Measurements from ENCODE around the gene IMP4.
A peak's percentile ranks its signal among the peaks of the same experiment; 100 is the strongest.

IMP4 gene

GRCh38 chr2:130372055-130372832, 29.5 kb downstream of the IMP4 start:
- peaks cover 76% of the 10 kb centered on the region for H3K4me1 ChIP-seq (ENCODE audit: insufficient read depth, low read length, severe bottlenecking)
- peak overlapping the region; percentile 92 for H3K27ac ChIP-seq (ENCODE audit: low read depth, low read length, poor library complexity, severe bottlenecking)
- no peaks in the 10 kb centered on the region for H3K9me3 ChIP-seq (ENCODE audit: low read length)
- H3K36me3 ChIP-seq (ENCODE audit: insufficient read depth, low read length): peaks cover 59% of the 10 kb centered on the region
- TF ChIP-seq EZH2 (IDR thresholded peaks at IDR 0.05; ENCODE audit: borderline replicate concordance, low read length) (no peak), CTCF (IDR thresholded peaks at IDR 0.05; ENCODE audit: low read length) (peak; percentile 70)
- no peak overlapping the region for H2AFZ ChIP-seq (ENCODE audit: low read length)
- peak overlapping the region; percentile 98 for H3K9ac ChIP-seq (ENCODE audit: low read length)
- no peaks in the 10 kb centered on the region for H3K9me2 ChIP-seq (ENCODE audit: low read depth, low read length)
- H3K4me2 ChIP-seq (ENCODE audit: low read length): peak overlapping the region; percentile 84
- peaks cover 12% of the 10 kb centered on the region for H3K79me2 ChIP-seq (ENCODE audit: insufficient read depth, low read length)
- H3K4me3 ChIP-seq (ENCODE audit: low read depth, low read length, poor library complexity, severe bottlenecking): peak overlapping the region; percentile 87
- peaks cover 6% of the 10 kb centered on the region; the same call in 1 of the 2 replicates for H3F3A ChIP-seq (ENCODE audit: insufficient read depth, low read length)
- no peaks in the 10 kb centered on the region for H3K27me3 ChIP-seq (ENCODE audit: insufficient read depth, low read length)
- H4K20me1 ChIP-seq (ENCODE audit: insufficient read depth, low read length): no peaks in the 10 kb centered on the region

DNA sequence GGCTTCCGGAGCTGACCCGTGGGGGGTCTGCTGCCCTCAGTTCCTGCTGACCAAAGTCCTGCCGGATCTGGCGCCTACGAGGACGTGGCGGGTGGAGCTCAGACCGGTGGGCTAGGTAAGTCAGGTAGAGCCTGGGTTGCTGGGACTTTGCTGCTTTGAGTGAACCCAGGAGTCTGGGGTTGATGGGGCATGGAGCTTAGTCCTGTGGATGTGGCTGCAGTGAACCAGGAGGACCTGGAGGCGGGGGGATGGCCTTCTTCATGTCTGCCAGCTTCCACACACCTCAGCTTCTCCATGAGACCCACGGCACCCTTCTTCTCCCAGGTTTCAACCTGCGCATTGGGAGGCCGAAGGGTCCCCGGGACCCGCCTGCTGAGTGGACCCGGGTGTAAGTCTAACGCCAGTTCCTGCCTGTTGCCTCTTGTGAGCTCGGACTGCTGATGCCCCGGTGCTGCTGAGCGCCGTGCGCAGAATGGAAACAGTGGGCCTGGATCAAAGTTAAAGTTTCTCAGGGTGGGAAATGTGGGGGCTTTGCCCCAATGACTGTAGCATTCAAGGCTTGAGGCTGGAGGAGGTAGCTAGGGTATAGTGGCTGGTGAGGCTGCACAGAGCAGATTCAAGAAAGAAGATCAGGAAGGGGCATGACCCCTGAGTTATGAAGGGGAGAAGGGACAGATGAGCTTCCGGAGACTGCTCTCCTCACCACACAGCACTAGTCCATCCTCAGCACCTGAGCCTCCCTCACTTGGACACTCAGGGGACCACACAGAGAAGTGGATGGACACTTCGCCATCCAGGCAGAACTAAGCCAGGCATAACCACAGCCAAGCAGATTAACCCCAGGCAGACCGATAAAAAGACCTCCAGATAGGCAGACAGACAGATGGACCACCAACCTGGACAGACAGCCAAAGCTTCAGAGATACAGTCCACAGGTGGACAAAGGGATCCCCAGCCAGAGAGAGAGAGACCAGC, 30.4 kb downstream of the IMP4 start:
- peak overlapping the region; percentile 87 for H3K4me3 ChIP-seq (ENCODE audit: low read depth, low read length, poor library complexity, severe bottlenecking)
- H3K27me3 ChIP-seq (ENCODE audit: insufficient read depth, low read length): no peaks in the 10 kb centered on the region
- TF ChIP-seq EZH2 (IDR thresholded peaks at IDR 0.05; ENCODE audit: borderline replicate concordance, low read length) (no peak), CTCF (IDR thresholded peaks at IDR 0.05; ENCODE audit: low read length) (no peak)
- no peak overlapping the region for H2AFZ ChIP-seq (ENCODE audit: low read length)
- H3K9me3 ChIP-seq (ENCODE audit: low read length): no peaks in the 10 kb centered on the region
- peaks cover 84% of the 10 kb centered on the region for H3K4me1 ChIP-seq (ENCODE audit: insufficient read depth, low read length, severe bottlenecking)
- peak overlapping the region; percentile 92 for H3K27ac ChIP-seq (ENCODE audit: low read depth, low read length, poor library complexity, severe bottlenecking)
- peaks cover 65% of the 10 kb centered on the region for H3K36me3 ChIP-seq (ENCODE audit: insufficient read depth, low read length)
- H3K4me2 ChIP-seq (ENCODE audit: low read length): peak overlapping the region; percentile 84
- H3K79me2 ChIP-seq (ENCODE audit: insufficient read depth, low read length): peaks cover 12% of the 10 kb centered on the region
- H3K9ac ChIP-seq (ENCODE audit: low read length): peak overlapping the region; percentile 98
- H3F3A ChIP-seq (ENCODE audit: insufficient read depth, low read length): peaks cover 6% of the 10 kb centered on the region; the same call in 1 of the 2 replicates
- no peaks in the 10 kb centered on the region for H3K9me2 ChIP-seq (ENCODE audit: low read depth, low read length)
- H4K20me1 ChIP-seq (ENCODE audit: insufficient read depth, low read length): no peaks in the 10 kb centered on the region

DNA sequence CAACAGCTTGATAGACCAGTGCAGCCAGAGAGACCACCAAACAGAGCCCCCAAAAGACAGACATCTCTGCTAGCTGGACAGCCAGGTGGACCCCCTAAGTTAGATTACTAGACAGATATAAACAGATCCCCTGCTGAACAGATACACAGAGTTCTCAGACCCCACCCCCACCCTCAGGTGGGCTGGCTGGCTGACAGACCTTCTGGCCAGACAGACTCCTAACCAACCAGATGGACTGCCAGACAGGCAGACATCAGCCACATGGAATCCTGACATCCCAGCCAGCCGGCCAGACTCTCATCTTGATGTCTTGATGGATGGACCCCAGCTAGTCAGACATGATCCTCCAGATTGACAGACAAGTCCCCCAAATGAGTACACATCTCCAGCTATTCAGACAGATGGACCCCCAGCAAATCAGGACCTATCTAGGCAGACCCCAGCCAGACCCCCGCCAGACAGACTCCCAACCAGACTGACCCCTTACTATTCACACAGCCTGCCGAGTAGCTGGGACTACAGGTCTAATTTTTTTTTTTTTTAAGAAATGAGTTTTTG, 31.2 kb downstream of the IMP4 start:
- Histone ChIP-seq H3K9ac (ENCODE audit: low read length) (peak overlapping the region; percentile 98), H3K4me2 (ENCODE audit: low read length) (peak overlapping the region; percentile 84), H3K4me3 (ENCODE audit: low read depth, low read length, poor library complexity, severe bottlenecking) (peak overlapping the region; percentile 87), H4K20me1 (ENCODE audit: insufficient read depth, low read length) (no peaks in the 10 kb centered on the region), H3K9me2 (ENCODE audit: low read depth, low read length) (no peaks in the 10 kb centered on the region), H3K27me3 (ENCODE audit: insufficient read depth, low read length) (no peaks in the 10 kb centered on the region), H3K4me1 (ENCODE audit: insufficient read depth, low read length, severe bottlenecking) (peaks cover 88% of the 10 kb centered on the region), H3K36me3 (ENCODE audit: insufficient read depth, low read length) (peaks cover 61% of the 10 kb centered on the region), H2AFZ (ENCODE audit: low read length) (no peak overlapping the region), H3F3A (ENCODE audit: insufficient read depth, low read length) (peaks cover 6% of the 10 kb centered on the region; the same call in 1 of the 2 replicates), H3K79me2 (ENCODE audit: insufficient read depth, low read length) (peaks cover 12% of the 10 kb centered on the region), H3K27ac (ENCODE audit: low read depth, low read length, poor library complexity, severe bottlenecking) (peak overlapping the region; percentile 92), H3K9me3 (ENCODE audit: low read length) (no peaks in the 10 kb centered on the region)
- TF ChIP-seq EZH2 (IDR thresholded peaks at IDR 0.05; ENCODE audit: borderline replicate concordance, low read length) (no peak), CTCF (IDR thresholded peaks at IDR 0.05; ENCODE audit: low read length) (no peak)
